ENCODE data around the gene SLC2A1. TPM values are rescaled to one million over a fixed set of nuclear protein-coding genes. Genes with fewer than 3 reads are reported as not detected.

SLC2A1 gene
- total RNA-seq = 100 to 1,000 TPM; 101 to 107 TPM

GRCh38 chr1:42958488-42959319 is at the start of gene SLC2A1:
Gene SLC2A1 (minus strand): TSS chr1:42958868. CDS start chr1:42958651, 217 bp downstream.

Other genes starting within 250 kb of the SLC2A1 start
- gene CLDN19, start 218.6 kb downstream of the SLC2A1 start, total RNA-seq = not detected
- gene P3H1, start 191.8 kb downstream of the SLC2A1 start, total RNA-seq = 10 to 100 TPM; 35.9 to 39.4 TPM
- gene C1orf50, start 191.6 kb downstream of the SLC2A1 start, total RNA-seq = 1 to 10 TPM; 8.3 to 9.3 TPM
- gene TMEM269, start 173.9 kb downstream of the SLC2A1 start, total RNA-seq = under 1 TPM; 0.26 to 0.30 TPM
- gene ERMAP, start 141.7 kb downstream of the SLC2A1 start, total RNA-seq = 1 to 10 TPM; 8.0 TPM
- gene SVBP, start 141.5 kb downstream of the SLC2A1 start, total RNA-seq = 10 to 100 TPM; 23.0 to 24.0 TPM
- 1 to 10 TPM; 9.6 TPM for gene ZNF691, start 112.3 kb downstream of the SLC2A1 start, total RNA-seq
- 10 to 100 TPM; 31.7 to 35.7 TPM for gene EBNA1BP2, start 213.4 kb upstream of the SLC2A1 start, total RNA-seq
- not detected for gene CFAP57, start 213.5 kb upstream of the SLC2A1 start, total RNA-seq

All from activated naive CD4-positive, alpha-beta T cell treated with anti-CD3 and anti-CD28 coated beads, Interleukin-2, amount 10 ng/mL, durations not matched to agents 5 hours and 36 hours (primary cell).